Astrocyte (in vitro differentiated cells and primary cell): ENCODE results near the gene EML6. TPM values are rescaled to one million over a fixed set of nuclear protein-coding genes. Genes with fewer than 3 reads are reported as not detected.

Source experiments
- DNase-seq: peaks from one replicate; pipeline ENCODE4 v3.0.0-alpha.2; 2010; ENCODE audit warnings: low read depth
- FAIRE-seq: peaks from 2 replicates; lab custom pipeline; 2011; peaks lifted over from hg19 to GRCh38; lab: Jason Lieb, UNC
- H2AFZ ChIP-seq: 2 replicates; pipeline ENCODE4 v1.6.0; 2012; ENCODE audit warnings: low read depth, low read length, inconsistent platforms
- H3K27ac ChIP-seq: 2 replicates; pipeline ENCODE4 v1.5.1; 2011; ENCODE audit warnings: low read depth, low read length, inconsistent platforms
- H3K27me3 ChIP-seq: 2 replicates; pipeline ENCODE4 v1.6.0; 2011; ENCODE audit warnings: low read length, inconsistent platforms; ENCODE audit not compliant: insufficient read depth
- H3K36me3 ChIP-seq: 2 replicates; pipeline ENCODE4 v1.5.1; 2011; ENCODE audit warnings: low read length, inconsistent platforms; ENCODE audit not compliant: insufficient read depth
- H3K4me1 ChIP-seq: 2 replicates; pipeline ENCODE4 v1.5.1; 2011; ENCODE audit warnings: low read length, inconsistent platforms; ENCODE audit not compliant: insufficient read depth
- H3K4me2 ChIP-seq: 2 replicates; pipeline ENCODE4 v1.6.0; 2012; ENCODE audit warnings: low read length, inconsistent platforms
- H3K4me3 ChIP-seq: 2 replicates; pipeline ENCODE4 v1.5.1; 2011; ENCODE audit warnings: low read depth, mild to moderate bottlenecking, low read length, inconsistent platforms; ENCODE audit not compliant: insufficient read depth
- H3K79me2 ChIP-seq: 2 replicates; pipeline ENCODE4 v1.6.0; 2012; ENCODE audit warnings: mild to moderate bottlenecking, low read length, inconsistent platforms; ENCODE audit not compliant: insufficient read depth
- H3K9ac ChIP-seq: 2 replicates; pipeline ENCODE4 v1.6.0; 2012; ENCODE audit warnings: mild to moderate bottlenecking, low read length, inconsistent platforms
- H3K9me3 ChIP-seq: 2 replicates; pipeline ENCODE4 v1.5.1; 2012; ENCODE audit warnings: low read depth, mild to moderate bottlenecking, low read length, inconsistent platforms; ENCODE audit not compliant: insufficient read depth
- H4K20me1 ChIP-seq: 2 replicates; pipeline ENCODE4 v1.6.0; 2012; ENCODE audit warnings: low read length, inconsistent platforms; ENCODE audit not compliant: insufficient read depth
- H3K27ac Mint-ChIP-seq: one replicate; pipeline ENCODE4 v1.8.0; 2021; ENCODE audit warnings: mild to moderate bottlenecking, mixed read lengths; ENCODE audit not compliant: unreplicated experiment
- H3K27me3 Mint-ChIP-seq: one replicate; pipeline ENCODE4 v1.8.0; 2021; ENCODE audit warnings: low read depth, mixed read lengths; ENCODE audit not compliant: unreplicated experiment
- H3K36me3 Mint-ChIP-seq: one replicate; pipeline ENCODE4 v1.8.0; 2021; ENCODE audit warnings: low read depth, mixed read lengths; ENCODE audit not compliant: unreplicated experiment
- H3K4me1 Mint-ChIP-seq: one replicate; pipeline ENCODE4 v1.8.0; 2021; ENCODE audit warnings: low read depth, mixed read lengths; ENCODE audit not compliant: unreplicated experiment
- H3K4me3 Mint-ChIP-seq: one replicate; pipeline ENCODE4 v1.8.0; 2021; ENCODE audit warnings: mild to moderate bottlenecking, moderate library complexity, mixed read lengths; ENCODE audit not compliant: unreplicated experiment
- H3K9me3 Mint-ChIP-seq: one replicate; pipeline ENCODE4 v1.8.0; 2021; ENCODE audit warnings: mild to moderate bottlenecking, mixed read lengths; ENCODE audit not compliant: unreplicated experiment
- EZH2 ChIP-seq: IDR thresholded peaks from 2 replicates; pipeline ENCODE4 v1.6.1; 2012; ENCODE audit warnings: mild to moderate bottlenecking, low read length, inconsistent platforms; ENCODE audit not compliant: insufficient read depth
- total RNA-seq: library from RNA; stranded (reverse); gene quantifications from 2 replicates; pipeline ENCODE4 v1.2.1, GENCODE V29; 2021
- TF ChIP-seq, protein P1 (sequence below): IDR thresholded peaks from 2 replicates; pipeline ENCODE4 v1.5.1; 2011; ENCODE audit warnings: low read depth, mild to moderate bottlenecking, inconsistent platforms, low read length, moderate library complexity; ENCODE audit not compliant: insufficient read depth

The EML6 gene
- total RNA-seq, 1 donor from 2014 or later, result 0.23 TPM

DNA sequence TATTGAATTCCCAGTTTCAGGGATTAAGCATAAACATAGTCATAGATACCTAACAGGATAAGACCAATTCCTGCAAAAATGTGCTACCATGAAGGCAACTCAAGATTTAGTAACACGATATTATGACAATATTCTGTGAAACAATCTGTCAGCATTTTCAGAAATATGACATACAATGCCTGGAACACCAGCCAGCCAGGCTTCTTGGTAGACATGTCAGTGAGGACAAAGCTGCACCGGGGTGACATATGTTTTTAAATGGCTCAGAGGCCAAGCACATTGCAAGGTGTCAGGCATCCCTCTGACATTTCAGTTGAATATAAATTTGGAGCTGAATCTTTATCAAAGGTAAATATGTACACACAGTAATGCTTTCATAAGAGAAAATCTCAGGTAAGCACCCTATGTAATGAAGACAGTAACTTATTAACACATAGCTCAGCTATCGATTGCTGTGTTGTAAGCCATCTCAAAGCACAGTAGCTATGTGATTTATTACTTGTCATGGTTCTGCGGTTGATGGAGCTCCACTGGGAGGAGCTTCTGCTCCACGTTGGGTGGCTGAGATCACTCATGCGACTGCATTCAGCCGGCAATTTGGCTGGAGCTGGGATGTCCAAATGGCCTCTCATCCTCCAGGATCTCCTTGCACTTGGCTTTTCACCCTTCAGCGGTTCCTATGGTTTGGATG is 31.9 kb upstream of the EML6 start:
- no peak overlapping the region for H3K4me3 ChIP-seq
- no peak overlapping the region for H3K4me2 ChIP-seq
- DNase-seq (no peak), FAIRE-seq (no peak)
- no peaks in the 10 kb centered on the region for H3K4me1 ChIP-seq
- no peaks in the 10 kb centered on the region for H3K27me3 ChIP-seq
- H3K9me3 ChIP-seq, result no peaks in the 10 kb centered on the region
- Mint-ChIP-seq H3K9me3 (peaks cover 5% of the 10 kb centered on the region), H3K27me3 (peaks cover 3% of the 10 kb centered on the region), H3K27ac (no peak overlapping the region), H3K4me1 (no peaks in the 10 kb centered on the region), H3K36me3 (no peaks in the 10 kb centered on the region), H3K4me3 (no peak overlapping the region)
- TF ChIP-seq EZH2, result no peak
- TF ChIP-seq, protein P1, sequence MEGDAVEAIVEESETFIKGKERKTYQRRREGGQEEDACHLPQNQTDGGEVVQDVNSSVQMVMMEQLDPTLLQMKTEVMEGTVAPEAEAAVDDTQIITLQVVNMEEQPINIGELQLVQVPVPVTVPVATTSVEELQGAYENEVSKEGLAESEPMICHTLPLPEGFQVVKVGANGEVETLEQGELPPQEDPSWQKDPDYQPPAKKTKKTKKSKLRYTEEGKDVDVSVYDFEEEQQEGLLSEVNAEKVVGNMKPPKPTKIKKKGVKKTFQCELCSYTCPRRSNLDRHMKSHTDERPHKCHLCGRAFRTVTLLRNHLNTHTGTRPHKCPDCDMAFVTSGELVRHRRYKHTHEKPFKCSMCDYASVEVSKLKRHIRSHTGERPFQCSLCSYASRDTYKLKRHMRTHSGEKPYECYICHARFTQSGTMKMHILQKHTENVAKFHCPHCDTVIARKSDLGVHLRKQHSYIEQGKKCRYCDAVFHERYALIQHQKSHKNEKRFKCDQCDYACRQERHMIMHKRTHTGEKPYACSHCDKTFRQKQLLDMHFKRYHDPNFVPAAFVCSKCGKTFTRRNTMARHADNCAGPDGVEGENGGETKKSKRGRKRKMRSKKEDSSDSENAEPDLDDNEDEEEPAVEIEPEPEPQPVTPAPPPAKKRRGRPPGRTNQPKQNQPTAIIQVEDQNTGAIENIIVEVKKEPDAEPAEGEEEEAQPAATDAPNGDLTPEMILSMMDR, result no peak
- no peak overlapping the region for H3K27ac ChIP-seq
- H3K9ac ChIP-seq, result no peak overlapping the region
- H3K79me2 ChIP-seq, result no peaks in the 10 kb centered on the region
- no peaks in the 10 kb centered on the region for H4K20me1 ChIP-seq
- H2AFZ ChIP-seq, result no peak overlapping the region
- no peaks in the 10 kb centered on the region for H3K36me3 ChIP-seq

DNA sequence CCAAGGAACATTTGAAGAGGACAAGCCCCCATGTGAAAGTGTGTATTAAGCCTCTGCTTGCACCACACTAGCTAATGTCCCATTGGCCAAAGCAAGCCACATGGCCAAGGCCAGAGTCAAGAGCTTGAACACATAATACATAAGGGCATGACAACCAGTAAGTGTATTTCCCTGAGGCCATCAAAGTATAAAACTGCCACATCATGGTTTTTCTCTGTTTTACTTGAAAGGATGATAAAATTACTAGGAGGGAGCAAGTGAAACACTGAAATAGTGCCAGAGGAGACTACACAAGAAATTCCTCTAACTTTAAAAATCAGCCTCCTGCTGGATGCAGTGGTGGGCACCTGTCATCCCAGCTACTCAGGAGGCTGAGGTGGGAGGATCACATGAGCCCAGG is 30.9 kb upstream of the EML6 start:
- H3K9ac ChIP-seq, result no peak overlapping the region
- H3K4me3 ChIP-seq, result no peak overlapping the region
- no peaks in the 10 kb centered on the region for H3K4me1 ChIP-seq
- H4K20me1 ChIP-seq, result no peaks in the 10 kb centered on the region
- H3K27me3 ChIP-seq, result no peaks in the 10 kb centered on the region
- H3K36me3 Mint-ChIP-seq, result no peaks in the 10 kb centered on the region
- peaks cover 5% of the 10 kb centered on the region for H3K9me3 Mint-ChIP-seq
- H3K4me1 Mint-ChIP-seq, result no peaks in the 10 kb centered on the region
- no peak overlapping the region for H3K27ac ChIP-seq
- H3K27ac Mint-ChIP-seq, result no peak overlapping the region
- H3K9me3 ChIP-seq, result no peaks in the 10 kb centered on the region
- H3K4me2 ChIP-seq, result no peak overlapping the region
- H3K27me3 Mint-ChIP-seq, result peaks cover 3% of the 10 kb centered on the region
- FAIRE-seq (no peak), DNase-seq (no peak)
- H2AFZ ChIP-seq, result no peak overlapping the region
- no peaks in the 10 kb centered on the region for H3K36me3 ChIP-seq
- H3K79me2 ChIP-seq, result no peaks in the 10 kb centered on the region
- TF ChIP-seq, protein P1, result no peak
- no peak for TF ChIP-seq EZH2
- H3K4me3 Mint-ChIP-seq, result no peak overlapping the region

DNA sequence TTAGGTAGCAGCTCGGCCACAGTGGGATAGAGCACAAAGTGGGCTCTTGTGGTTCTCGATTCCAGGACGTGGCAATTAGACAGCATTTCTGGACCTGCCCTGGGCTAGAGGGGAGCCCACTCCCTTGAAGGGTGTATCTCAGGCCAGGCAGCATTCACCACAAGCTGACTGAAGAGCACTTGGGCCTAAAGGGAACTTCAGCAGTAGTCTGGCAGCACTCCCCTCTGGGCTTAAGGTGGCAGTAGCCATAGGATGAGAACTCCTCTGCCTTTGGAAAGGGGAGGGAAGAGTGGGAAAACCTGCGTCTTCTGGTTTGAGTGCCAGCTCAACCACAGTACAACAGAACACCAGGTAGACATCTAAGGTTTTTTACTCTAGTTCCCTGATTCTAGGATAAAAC is 28.1 kb upstream of the EML6 start:
- peaks cover 8% of the 10 kb centered on the region for H3K9me3 Mint-ChIP-seq
- no peak overlapping the region for H2AFZ ChIP-seq
- H4K20me1 ChIP-seq, result no peaks in the 10 kb centered on the region
- no peak overlapping the region for H3K4me3 Mint-ChIP-seq
- no peak for TF ChIP-seq EZH2
- TF ChIP-seq, protein P1, result no peak
- no peaks in the 10 kb centered on the region for H3K27me3 Mint-ChIP-seq
- H3K9ac ChIP-seq, result no peak overlapping the region
- no peaks in the 10 kb centered on the region for H3K79me2 ChIP-seq
- no peaks in the 10 kb centered on the region for H3K4me1 ChIP-seq
- H3K27ac Mint-ChIP-seq, result no peak overlapping the region
- H3K36me3 ChIP-seq, result no peaks in the 10 kb centered on the region
- DNase-seq (no peak), FAIRE-seq (no peak)
- H3K36me3 Mint-ChIP-seq, result no peaks in the 10 kb centered on the region
- no peaks in the 10 kb centered on the region for H3K27me3 ChIP-seq
- no peaks in the 10 kb centered on the region for H3K4me1 Mint-ChIP-seq
- no peak overlapping the region for H3K4me2 ChIP-seq
- no peak overlapping the region for H3K4me3 ChIP-seq
- no peaks in the 10 kb centered on the region for H3K9me3 ChIP-seq
- no peak overlapping the region for H3K27ac ChIP-seq
